T-helper 1 cell (primary cell): ENCODE results near the gene SYT14.
"Not testable (repeated sequence)": the region's sequence is repeated elsewhere in the genome, so short reads cannot be mapped to it uniquely, and the experiment has no call there.

Experiments used
- DNase-seq, 5 donors: peaks; one replicate each; pipeline ENCODE4 v3.0.0-alpha.2; 2012 to 2020

The SYT14 gene

DNA sequence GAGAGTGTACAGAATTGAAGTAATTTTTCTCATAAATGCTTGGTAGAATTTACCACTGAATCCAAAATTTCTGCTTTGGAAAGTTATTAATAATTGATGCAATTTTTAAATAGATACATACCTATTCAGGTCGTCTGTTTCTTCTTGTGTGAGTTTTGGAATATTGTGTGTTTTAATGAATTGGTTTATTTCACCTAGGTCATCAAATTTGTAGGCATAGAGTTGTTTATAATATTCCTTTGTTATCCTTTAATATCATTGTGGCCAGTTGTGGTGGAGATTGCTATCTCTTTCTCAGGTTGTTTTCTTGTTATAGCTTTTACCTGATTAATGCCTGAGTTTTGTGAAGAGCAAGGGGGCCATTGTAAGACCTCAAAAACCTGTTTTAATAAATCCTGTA is 93.5 kb downstream of the SYT14 start:
- no peak for DNase-seq

DNA sequence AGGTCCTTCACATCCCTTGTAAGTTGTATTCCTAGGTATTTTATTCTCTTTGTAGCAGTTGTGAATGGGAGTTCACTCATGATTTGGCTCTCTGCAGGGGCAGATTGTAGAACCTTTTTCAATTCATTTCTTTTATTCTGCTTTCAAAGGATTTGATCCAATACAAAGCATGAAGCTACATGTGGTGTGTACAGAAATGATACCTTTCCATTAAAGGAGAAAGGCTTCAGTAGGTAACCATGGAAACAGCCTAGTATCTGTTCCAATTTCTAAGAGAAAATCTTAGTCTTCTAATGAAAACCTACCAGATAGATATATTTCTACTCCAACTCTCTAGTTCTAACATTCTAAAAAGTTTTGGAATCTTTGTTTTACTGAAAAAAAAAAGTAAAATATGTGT is 105.0 kb downstream of the SYT14 start:
- no peak for DNase-seq

DNA sequence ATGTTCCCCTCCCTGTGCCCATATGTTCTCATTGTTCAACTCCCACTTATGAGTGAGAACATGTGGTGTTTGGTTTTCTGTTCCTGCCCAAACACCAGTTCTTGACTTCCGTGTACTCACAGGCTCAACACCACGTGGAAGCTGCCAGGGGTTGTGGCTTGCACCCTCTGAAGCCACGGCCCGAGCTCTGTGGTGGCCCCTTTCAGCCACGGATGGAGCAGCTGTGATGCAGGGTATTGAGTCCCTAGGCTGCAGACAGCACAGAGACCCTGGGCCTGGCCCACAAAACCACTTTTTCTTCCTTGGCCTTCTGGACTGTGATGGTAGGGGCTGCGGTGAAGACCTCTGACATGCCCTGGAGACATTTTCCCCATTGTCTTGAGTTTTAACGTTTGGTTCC is 111.6 kb downstream of the SYT14 start:
- DNase-seq = no peak

DNA sequence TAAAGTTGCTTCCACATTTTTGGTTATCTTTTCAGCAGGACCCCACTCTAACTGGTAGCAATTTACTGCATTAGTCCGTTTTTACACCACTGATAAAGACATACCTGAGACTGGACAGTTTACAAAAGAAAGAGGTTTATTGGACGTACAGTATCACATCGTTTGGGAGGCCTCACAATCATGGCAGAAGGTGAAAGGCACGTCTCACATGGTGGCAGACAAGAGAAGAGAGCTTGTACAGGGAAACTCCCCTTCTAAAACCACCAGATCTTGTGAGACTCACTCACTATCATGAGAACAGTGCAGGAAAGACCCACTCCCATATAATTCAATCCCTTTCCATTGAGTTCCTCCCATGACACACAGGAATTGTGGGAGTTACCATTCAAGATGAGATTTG is 112.5 kb downstream of the SYT14 start:
- not testable (repeated sequence) for DNase-seq

DNA sequence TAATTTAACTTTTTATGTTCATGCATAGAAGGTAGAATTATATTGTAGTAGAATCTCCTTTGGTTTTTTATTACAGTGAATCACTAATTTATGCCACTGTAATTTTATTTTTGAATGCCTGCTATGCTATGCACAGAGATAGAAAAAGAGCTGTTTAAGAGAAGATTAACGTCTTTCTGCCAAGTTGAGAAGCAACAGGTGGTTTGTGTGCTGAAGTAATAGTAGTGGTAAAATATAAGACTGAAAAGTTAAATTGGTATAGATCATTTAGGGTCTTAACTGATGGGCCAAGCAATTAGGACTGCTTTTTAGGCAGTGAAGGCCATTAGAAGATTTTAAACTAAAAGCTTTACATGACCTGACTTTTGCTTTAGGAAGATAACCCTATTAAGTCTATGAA is 115.1 kb downstream of the SYT14 start:
- no peak for DNase-seq

DNA sequence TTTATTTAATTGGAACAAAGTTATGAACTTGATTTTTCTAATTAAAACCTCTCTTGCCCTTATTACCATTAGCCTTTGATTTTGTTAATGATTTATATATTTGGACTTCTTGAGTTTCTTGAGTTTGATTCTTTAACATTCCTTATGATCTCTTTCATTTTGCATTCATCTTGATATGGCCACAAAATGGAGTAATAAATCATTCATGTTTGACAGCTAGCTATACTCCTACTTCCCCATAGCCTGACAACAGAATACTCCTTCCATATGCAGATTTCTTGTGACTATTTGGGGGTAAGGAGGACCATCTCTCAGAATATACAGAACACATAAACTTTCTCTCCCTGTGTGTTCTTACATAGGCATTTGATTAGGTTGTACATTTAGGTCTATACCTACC is 119.6 kb downstream of the SYT14 start:
- DNase-seq = no peak

DNA sequence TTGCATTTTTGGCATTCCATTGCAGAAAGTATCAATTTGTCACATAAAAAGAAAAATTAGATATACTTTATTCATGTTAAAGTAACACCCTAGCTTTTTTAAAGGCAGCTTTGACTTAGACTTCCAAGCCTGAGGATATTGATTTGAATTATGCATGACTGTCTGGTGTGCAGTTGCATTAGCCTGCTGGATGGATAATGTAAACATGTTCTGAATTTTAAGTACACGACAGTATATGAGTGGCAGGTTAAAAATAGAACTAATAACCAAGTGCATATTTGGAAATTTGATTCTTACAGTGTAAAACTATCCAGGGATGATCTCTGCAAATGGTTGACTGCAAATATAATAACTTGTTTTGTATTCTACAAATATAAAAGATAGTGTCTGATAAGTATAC is 124.0 kb downstream of the SYT14 start:
- DNase-seq = no peak

DNA sequence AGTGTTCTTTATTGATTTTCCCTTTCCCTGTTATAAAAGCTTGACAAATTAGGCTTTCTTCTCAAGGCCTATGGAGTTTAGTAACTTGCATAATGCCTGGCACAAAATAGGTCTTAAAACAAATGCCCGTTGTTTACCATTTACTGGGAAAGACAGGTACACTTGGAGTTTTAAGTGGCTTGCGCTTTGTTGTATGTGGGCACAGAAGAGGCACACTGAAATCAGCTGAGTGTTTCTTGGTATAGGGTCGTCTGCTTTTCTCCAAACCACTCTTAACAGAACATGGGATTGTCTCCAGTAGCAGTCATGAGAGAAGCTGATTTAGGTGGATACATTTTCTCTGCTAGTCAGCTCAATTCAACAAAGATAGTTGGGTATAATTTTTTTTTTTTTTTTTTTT is 132.5 kb downstream of the SYT14 start:
- no peak for DNase-seq

DNA sequence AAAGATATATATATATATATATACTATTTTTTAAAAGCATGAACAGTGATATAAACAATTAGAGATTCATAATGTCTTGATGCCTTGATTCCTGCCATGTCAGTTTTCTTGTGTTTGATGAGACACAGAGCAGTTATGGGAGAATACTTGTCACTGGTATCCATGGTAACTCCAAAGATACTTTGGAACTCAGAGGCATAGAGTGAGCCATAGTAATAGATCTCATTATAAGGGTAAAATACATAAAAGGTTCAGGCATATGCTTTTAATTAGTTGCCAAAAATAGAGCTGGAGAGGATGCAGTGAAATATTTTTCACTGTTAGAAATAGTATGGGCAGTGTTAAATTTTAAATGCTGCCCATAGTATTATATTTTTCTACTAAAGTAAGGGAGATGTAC is 134.1 kb downstream of the SYT14 start:
- DNase-seq = no peak

DNA sequence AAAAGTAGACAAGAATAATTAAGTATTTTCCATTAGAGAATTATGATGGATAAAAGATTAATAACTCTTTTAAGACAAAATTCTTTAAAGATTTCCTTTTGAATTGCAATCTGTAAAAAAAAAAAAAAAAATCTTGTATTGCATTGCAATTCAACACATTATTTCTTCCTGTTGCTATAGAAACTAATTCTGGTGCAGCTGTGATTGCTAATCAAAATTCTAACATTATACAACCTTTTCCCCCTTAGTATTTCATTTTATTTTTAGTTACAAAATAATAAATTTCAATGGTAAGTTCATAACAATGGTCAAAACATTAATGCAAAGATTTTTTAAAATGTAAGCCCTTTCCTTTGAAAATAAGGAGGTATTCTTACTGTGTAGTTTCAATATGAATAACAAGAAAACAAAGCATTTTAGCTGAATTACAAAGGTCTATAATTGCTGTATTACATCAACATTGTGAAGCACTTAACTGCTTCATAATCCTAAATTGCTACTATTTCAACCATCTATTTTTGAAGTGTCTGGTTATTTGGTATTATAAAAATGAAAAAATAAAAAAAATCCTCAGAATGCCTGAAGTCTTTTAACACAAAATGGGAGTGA is 135.0 kb downstream of the SYT14 start:
- no peak for DNase-seq

DNA sequence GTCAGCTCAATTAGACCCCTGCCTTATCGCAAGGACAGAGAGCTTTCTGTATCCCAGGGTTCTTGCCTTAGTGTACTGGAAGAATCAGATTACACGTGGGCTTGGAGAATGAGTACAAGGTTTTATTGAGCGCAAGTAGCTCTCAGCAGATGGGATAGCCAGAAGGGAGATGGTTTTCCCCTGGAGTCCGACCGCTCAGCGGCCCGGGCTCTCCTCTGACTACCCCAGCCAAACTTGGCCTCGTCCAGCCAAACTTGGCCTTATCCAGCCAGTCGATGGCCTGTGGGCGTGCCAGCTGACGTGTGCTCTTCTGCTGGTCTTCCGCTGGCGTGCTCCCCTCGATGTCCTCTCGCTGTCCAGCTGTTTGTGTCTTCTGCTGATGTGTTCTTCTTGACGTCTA is 136.9 kb downstream of the SYT14 start:
- no peak for DNase-seq

DNA sequence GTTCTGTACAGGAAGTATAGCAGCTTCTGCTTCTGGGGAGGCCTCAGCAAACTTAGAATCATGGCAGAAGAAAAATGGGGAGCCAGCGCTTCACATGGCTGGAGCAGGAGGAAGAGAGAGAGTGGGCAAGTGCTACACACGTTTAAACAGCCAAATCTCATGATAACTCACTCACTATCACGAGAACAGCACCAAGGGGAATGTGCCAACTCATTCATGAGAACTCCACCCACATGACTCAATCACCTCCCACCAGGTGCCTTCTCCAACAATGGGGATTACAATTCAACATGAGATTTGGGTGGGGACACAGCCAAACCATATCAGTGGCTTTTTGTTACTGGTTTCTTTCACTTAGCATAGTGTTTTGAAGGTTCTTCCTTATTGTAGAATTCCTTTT is 138.6 kb downstream of the SYT14 start:
- no peak for DNase-seq

DNA sequence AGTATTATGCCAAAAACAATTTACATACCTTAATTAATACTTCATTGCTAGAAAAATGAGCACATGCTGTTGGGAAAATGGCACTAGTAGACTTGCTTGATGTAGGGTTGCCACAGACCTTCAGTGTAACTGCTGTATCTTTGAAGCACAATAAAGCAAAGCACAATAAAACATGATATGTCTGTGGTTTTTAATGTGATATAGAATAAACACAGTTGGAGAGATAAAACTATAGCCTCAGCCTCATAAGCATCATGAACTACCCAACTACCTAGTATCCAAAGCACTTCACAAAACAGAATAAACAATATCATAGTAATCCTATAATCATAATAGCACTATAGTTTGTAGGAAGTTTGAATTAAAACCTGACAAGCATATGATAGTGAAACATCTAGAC is 143.5 kb downstream of the SYT14 start:
- no peak for DNase-seq

DNA sequence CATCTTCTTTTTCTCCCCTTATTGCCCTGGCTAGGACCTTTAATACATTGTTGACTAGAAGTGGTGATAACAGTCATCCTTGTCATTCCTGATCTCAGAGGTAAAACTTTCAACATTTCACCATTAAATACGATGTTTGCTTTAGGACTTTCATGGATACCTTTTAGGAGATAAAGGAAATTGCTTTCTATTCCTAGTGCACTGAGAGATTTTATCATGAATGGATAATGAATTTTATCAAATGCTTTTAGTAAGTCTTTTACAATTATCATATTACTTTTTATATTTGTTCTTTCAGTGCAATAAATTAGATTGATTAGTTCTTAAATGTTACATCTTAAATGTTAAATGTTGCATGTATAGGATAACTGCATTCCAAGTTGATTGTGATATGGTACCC is 147.3 kb downstream of the SYT14 start:
- no peak for DNase-seq

DNA sequence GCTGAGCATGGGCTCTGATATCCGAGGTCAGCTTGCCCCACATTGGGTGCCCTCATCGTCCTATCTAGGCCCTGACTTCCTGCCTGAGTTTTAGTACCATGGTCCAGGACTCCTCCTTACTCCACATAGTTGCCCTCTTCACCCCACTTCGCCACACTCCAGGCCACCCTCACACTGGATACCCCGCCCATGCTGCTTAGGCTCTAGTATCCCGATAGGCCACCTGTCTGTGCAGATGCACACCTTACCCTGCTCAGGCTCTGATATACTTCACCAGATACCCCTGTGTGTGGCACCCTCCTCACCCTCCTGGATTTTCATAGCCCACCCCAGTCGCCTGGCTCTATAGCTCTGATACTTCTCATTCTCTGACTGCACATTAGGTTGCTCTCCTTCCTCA is 149.0 kb downstream of the SYT14 start:
- no peak for DNase-seq

DNA sequence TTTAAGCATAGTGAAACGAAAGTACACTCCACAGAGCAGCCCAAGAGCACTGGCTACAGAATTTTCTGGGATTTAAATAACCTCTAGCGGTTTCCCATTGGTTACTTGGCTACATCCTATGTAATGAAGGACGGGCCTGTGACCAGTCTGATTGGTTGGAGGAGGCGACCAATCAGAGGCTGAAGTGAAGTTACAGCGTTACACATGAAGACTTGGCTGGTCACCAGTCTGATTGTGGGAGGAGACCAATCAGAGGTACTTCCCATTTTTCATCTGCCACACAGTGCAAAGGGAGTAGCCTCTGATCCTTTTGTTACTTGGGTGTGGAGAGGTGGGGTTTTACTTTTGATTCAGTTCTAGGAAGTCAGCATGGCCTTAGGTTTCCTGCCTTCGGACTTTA is 151.8 kb downstream of the SYT14 start:
- DNase-seq = no peak

DNA sequence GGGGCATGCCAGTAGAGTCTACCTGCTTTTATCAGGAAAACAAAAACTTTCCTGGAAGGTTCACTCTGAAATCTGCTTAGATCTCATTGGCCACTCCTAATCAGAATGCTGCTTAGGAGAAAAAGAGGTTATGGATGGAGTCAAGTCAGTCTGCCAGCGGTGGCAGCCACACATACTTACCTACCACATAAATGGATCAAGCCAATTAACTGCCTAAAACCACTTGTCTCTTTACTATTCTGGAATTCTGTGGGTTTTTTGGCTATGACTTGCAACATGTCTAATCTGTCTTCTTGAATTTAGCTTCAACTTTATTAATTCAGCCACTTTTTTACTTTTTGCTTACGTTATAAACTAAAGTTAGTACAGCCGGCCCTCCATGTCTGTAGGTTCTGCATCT is 154.3 kb downstream of the SYT14 start:
- no peak for DNase-seq

DNA sequence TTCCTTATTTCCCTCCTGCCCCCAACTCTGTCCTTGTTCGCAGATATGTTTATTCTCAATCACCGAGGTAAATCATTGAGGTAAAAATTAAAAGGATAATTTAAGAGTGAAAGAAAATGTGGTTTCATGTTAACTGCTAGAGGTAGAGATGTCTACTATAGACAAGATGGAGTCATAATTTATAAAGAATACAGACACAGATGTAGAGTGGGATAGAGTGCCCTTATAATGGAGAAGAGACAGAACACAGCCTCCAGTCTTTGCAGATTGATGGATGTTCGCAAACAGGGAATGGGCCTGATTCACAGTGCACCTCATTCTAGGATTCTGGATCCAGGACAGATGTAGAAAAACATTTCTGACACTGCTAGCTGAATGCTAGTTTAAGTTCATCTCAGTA is 155.4 kb downstream of the SYT14 start:
- DNase-seq = no peak

DNA sequence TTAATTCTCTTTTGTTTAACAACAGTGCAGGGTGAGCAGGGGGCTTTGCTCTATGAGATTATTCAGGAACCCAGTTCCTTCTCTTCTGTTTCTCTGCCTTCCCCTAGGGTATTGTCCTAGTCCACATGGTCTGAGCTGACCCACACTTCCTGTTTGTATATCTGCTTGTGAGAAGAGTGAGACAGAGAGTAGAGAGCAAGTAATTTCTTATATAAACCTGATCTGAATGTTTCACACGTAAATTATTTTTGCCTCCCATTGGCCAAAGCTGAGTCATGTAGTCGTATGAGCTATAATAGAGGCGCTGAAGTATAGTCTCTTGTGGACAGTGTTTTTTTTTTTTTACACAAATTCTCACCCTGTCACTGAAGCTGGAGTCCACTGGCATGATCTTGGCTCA is 160.3 kb downstream of the SYT14 start:
- no peak for DNase-seq

DNA sequence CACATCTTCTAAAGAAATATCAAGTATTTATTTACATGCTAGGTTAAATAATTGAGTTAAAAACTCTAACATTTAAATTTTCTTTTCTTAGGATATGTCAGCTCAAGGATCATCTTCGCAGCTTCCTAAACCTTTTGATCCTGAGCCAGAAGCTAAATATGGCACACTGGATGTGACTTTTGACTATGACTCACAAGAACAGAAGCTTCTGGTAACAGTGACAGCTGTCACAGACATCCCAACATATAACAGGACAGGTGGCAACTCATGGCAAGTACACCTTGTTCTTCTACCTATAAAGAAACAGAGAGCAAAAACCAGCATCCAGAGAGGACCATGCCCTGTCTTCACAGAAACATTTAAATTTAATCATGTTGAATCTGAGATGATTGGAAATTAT is 161.9 kb downstream of the SYT14 start:
- no peak for DNase-seq

DNA sequence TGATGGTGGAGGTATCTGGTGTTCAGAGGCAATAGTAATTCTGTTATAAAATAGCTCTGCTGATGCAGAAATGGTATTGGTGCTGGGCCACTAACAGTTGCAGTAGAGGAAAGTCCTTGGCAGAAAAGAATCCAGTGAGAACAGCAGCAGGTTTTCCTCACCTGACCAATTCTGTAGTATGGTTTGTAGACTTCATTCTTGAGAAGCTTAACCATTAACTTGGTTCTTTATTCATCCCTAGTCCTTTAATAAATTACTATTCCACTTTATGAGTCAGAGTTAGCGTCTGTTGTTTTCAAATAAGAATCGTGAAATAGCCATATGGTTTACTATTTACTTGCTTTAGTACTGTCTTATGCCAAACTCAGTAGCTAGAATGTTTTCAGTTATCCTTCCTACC is 166.1 kb downstream of the SYT14 start:
- no peak for DNase-seq

DNA sequence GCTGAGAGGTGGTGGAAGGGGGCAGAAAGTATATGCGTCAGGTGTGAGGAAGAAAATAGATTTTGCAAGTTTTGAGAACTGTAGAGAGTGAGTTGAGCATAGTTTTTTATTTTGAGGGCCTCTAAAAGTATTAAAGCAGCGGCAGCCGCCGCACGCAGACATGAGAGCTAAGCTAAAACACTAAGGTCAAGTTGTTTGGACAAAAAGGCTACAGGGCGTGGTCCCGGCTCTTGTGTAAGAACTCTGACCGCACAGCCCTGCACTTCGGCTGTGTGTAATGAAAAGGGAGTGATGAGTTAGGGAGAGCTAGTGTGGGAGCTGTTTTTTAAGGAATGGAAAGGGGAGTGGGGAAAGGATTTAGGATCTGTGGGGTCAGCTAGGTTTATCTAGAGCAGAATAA is 174.9 kb downstream of the SYT14 start:
- not testable (repeated sequence) for DNase-seq

DNA sequence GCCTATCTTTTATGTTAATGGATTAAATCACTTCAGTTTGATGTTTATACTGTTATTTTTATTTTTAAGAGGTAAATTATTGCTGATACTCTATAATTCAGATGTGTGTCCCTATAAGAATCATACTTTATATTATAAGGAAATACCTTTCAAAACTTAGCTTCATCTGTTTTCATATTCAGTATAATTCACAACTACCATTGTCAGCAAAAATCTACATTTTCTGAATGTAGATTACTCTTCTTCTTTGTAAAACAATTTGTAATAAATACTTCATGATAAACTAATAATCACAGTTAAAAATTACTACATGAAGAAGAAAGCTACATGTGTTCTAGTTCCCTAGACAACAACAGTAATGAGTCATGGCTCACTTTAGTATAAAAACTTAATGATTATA is 179.2 kb downstream of the SYT14 start:
- DNase-seq = no peak

DNA sequence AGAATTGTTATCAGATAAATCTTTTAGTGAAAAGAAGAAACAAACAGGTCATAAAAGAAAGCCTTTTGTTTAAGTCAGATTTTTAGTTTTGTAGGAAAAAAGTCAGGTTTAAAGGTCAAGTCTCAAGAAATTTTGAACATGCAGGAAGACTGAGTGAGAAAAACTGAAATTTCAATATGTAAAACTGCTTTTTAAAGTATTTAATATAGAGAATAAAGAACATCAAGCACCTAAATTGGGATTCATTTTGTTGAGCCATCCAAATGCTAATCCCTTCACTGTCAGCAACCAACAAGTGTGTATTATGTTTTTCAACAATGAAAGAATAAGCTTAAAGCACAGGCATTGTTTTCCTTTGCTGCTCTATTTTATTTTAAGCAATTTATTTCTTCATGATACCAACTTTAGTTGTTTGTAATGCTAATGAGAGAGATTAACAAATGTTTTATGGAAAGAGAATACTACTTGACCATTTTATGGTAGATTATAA is 179.7 kb downstream of the SYT14 start:
- no peak for DNase-seq

DNA sequence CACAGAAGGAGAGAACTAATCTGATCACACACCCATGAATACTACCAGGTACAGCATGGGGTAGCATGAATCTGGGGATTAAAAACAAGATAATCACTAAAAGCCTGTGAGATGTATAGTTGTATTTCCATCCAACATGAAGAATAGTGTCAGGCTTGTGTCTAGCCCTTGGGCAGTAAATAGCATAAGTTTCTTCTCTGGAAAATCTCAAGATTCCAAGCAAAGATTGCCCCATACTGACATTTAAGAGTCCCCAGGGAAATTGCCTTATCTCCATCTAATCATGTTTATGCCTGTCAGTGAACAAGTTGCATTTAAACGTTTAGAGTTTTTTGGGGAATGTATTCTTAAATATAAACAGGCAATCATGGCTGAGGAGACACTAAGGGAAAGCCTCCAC is 185.4 kb downstream of the SYT14 start:
- no peak for DNase-seq
